Activated CD8-positive, alpha-beta memory T cell treated with anti-CD3 and anti-CD28 coated beads, Interleukin-2, amount 50 U/mL, for 4 hours (primary cell): ENCODE data around the gene ITCH.
"Not testable (repeated sequence)": the region's sequence is repeated elsewhere in the genome, so short reads cannot be mapped to it uniquely, and the experiment has no call there.

ENCODE experiments used
- DNase-seq: peaks from one replicate; pipeline ENCODE4 v3.0.0-alpha.2; 2020

The ITCH gene

GRCh38 chr20:34344238-34344637 lies 18.8 kb upstream of the ITCH start:
- DNase-seq, result no peak

GRCh38 chr20:34345402-34345736 lies 17.7 kb upstream of the ITCH start:
- DNase-seq, result no peak

GRCh38 chr20:34345839-34346532 lies 17.1 kb upstream of the ITCH start:
- not testable (repeated sequence) for DNase-seq

GRCh38 chr20:34346533-34346865 lies 16.6 kb upstream of the ITCH start:
- not testable (repeated sequence) for DNase-seq

GRCh38 chr20:34347571-34347970 lies 15.5 kb upstream of the ITCH start:
- DNase-seq, result no peak

GRCh38 chr20:34350095-34350494 lies 13.0 kb upstream of the ITCH start:
- no peak for DNase-seq

GRCh38 chr20:34353467-34353866 lies 9.6 kb upstream of the ITCH start:
- not testable (repeated sequence) for DNase-seq

- DNase-seq, result no peak
Observed at GRCh38 chr20:34355427-34355826, 7.6 kb upstream of the ITCH start.

- not testable (repeated sequence) for DNase-seq
Observed at GRCh38 chr20:34359729-34360128, 3.3 kb upstream of the ITCH start.

GRCh38 chr20:34362502-34363061 lies 491 bp upstream of the ITCH start:
- DNase-seq, result no peak

- peak; percentile 24 for DNase-seq
Observed at GRCh38 chr20:34363465-34364222, 571 bp downstream of the ITCH start.

GRCh38 chr20:34364223-34364506 lies 1.1 kb downstream of the ITCH start:
- no peak for DNase-seq

- DNase-seq, result no peak
Observed at GRCh38 chr20:34365765-34366213, 2.7 kb downstream of the ITCH start.

- no peak for DNase-seq
Observed at GRCh38 chr20:34367155-34367554, 4.1 kb downstream of the ITCH start.

GRCh38 chr20:34367911-34368310 lies 4.8 kb downstream of the ITCH start:
- DNase-seq, result not testable (repeated sequence)

GRCh38 chr20:34368547-34368946 lies 5.5 kb downstream of the ITCH start:
- DNase-seq, result no peak

GRCh38 chr20:34369265-34369664 lies 6.2 kb downstream of the ITCH start:
- DNase-seq, result no peak

GRCh38 chr20:34370062-34370461 lies 7.0 kb downstream of the ITCH start:
- DNase-seq, result no peak

GRCh38 chr20:34373445-34373844 lies 10.4 kb downstream of the ITCH start:
- no peak for DNase-seq

GRCh38 chr20:34374209-34374760 lies 11.2 kb downstream of the ITCH start:
- no peak for DNase-seq

GRCh38 chr20:34375977-34376430 lies 12.9 kb downstream of the ITCH start:
- DNase-seq, result no peak

- no peak for DNase-seq
Observed at GRCh38 chr20:34377072-34377847, 14.2 kb downstream of the ITCH start.

GRCh38 chr20:34382174-34382573 lies 19.1 kb downstream of the ITCH start:
- no peak for DNase-seq
